BJ (cell line): ENCODE measurements around the gene NKAIN2. TPM values are rescaled to one million over a fixed set of nuclear protein-coding genes. Genes with fewer than 3 reads are reported as not detected.
"Not testable (repeated sequence)": the region's sequence is repeated elsewhere in the genome, so short reads cannot be mapped to it uniquely, and the experiment has no call there.

Experiments
- CTCF ChIA-PET: fragments of 350-600 bp; formaldehyde crosslinking; extraction: SDS; loops from one replicate; lab custom pipeline; 2021; ENCODE audit warnings: antibody characterized with exemption, inconsistent platforms; lab: Yijun Ruan, JAX
- POLR2A ChIA-PET: fragments of 300-600 bp; sonication (Branson Sonifier 250); formaldehyde crosslinking; extraction: SDS; loops from one replicate; lab custom pipeline; 2021; ENCODE audit warnings: antibody characterized with exemption; lab: Charles Lee
- DNase-seq: peaks from one replicate; pipeline ENCODE4 v3.0.0-alpha.2; 2011; ENCODE audit warnings: low read depth
- H3K27me3 ChIP-seq: 2 replicates; pipeline ENCODE4 v1.6.0; 2011; ENCODE audit warnings: low read length; ENCODE audit not compliant: control insufficient read depth, insufficient read depth
- H3K36me3 ChIP-seq: 2 replicates; pipeline ENCODE4 v1.5.1; 2011; ENCODE audit warnings: low read length; ENCODE audit not compliant: control insufficient read depth, insufficient read depth
- H3K4me3 ChIP-seq: 2 replicates; pipeline ENCODE4 v1.5.1; 2011; ENCODE audit warnings: low read depth, mild to moderate bottlenecking, control low read depth, low read length
- polyA plus RNA-seq: library from polyadenylated mRNA; depleted of rRNA; stranded (reverse); fragments of >200 nt; gene quantifications from 2 replicates; pipeline ENCODE4 v1.2.3, GENCODE V29; 2011
- TF ChIP-seq, protein P1 (sequence below): IDR thresholded peaks from 2 replicates; pipeline ENCODE4 v1.5.1; 2011; ENCODE audit warnings: low read depth, mild to moderate bottlenecking, control low read depth, inconsistent platforms, low read length, moderate library complexity; ENCODE audit not compliant: insufficient read depth

NKAIN2 gene
- polyA plus RNA-seq, 1 experiment, result not detected

DNA sequence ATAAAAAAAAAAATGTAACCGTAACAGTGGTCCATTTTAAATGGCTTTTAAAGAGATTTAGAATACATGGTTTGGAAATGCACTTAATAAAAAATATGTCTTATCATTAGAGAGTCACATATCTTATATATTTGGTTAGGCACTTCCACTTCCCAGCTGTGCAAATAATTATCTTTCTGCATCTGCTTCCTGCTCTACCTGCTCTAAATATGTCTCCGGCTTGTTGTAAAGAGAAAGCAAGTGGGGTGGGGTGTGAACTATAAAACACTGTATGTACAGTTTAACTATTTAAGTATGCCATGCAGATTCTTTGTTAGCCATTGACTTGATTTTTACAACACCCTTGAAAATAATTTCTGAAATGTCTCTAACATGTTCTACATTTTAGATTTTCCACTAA is 106.3 kb downstream of the NKAIN2 start:
- TF ChIP-seq, protein P1, sequence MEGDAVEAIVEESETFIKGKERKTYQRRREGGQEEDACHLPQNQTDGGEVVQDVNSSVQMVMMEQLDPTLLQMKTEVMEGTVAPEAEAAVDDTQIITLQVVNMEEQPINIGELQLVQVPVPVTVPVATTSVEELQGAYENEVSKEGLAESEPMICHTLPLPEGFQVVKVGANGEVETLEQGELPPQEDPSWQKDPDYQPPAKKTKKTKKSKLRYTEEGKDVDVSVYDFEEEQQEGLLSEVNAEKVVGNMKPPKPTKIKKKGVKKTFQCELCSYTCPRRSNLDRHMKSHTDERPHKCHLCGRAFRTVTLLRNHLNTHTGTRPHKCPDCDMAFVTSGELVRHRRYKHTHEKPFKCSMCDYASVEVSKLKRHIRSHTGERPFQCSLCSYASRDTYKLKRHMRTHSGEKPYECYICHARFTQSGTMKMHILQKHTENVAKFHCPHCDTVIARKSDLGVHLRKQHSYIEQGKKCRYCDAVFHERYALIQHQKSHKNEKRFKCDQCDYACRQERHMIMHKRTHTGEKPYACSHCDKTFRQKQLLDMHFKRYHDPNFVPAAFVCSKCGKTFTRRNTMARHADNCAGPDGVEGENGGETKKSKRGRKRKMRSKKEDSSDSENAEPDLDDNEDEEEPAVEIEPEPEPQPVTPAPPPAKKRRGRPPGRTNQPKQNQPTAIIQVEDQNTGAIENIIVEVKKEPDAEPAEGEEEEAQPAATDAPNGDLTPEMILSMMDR, result no peak
- Histone ChIP-seq H3K4me3 (no peak overlapping the region), H3K36me3 (no peaks in the 10 kb centered on the region), H3K27me3 (no peaks in the 10 kb centered on the region)
- DNase-seq, result no peak
- ChIA-PET POLR2A (no interaction called here), CTCF (interaction anchor here (0.6 to 0.7 kb wide), 2 partner anchors 64 to 1180 kb away, joined by 3 to 5 read pairs; no protein-coding TSS in a partner anchor)

DNA sequence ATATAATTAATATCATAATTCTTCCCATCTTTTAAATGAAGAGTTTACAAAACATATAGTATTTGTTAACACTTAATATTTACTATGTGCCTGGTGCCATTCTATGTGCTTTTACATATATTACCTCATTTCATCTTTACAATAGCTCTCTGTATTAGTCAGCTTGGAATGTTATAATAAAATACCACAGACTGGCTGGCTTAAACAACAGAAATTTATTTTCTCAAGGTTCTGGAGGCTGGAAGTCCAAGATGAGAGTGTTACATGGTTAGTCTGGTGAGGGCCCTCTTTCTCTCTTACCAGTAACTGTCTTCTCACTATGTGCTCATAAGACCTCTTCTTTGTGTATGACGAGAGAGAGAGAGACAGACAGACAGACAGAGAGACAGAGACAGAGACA is 110.2 kb downstream of the NKAIN2 start:
- H3K27me3 ChIP-seq, result no peaks in the 10 kb centered on the region
- CTCF ChIA-PET, result no interaction called here
- H3K4me3 ChIP-seq, result no peak overlapping the region
- DNase-seq, result no peak
- TF ChIP-seq, protein P1, result no peak
- POLR2A ChIA-PET, result no interaction called here
- H3K36me3 ChIP-seq, result no peaks in the 10 kb centered on the region

DNA sequence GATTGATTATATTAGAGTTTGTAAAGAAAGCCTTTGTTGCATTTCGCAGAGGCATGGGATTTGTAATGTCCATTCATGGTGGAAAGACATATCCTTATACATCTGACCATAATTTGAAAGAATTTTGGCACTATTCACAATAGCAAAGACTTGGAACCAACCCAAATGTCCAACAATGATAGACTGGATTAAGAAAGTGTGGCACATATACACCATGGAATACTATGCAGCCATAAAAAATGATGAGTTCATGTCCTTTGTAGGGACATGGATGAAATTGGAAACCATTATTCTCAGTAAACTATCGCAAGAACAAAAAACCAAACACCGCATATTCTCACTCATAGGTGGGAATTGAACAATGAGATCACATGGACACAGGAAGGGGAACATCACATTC is 119.7 kb downstream of the NKAIN2 start:
- H3K36me3 ChIP-seq, CTCF ChIA-PET, H3K4me3 ChIP-seq, POLR2A ChIA-PET, DNase-seq, H3K27me3 ChIP-seq: not testable (repeated sequence)

DNA sequence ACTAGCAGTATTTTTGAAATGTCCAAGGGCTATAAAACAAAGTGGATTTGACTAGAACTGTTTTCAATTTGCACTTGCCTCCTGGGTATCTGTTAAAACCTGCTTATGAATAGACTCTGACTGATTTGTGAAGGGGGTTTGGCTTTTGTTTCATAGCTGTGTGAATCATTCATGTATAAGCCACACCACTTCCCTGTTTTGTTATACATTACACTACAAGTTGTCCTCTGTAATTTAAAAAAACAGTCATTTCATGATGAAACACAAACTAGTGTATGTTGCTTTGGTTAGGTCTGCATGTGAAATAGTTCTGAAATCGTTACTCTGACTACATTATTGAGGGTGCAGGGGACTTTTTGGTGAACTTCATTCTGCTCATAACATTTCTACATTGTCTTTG is 121.7 kb downstream of the NKAIN2 start:
- Histone ChIP-seq H3K27me3 (no peaks in the 10 kb centered on the region), H3K36me3 (no peaks in the 10 kb centered on the region), H3K4me3 (no peak overlapping the region)
- no peak for DNase-seq
- TF ChIP-seq, protein P1, result no peak
- ChIA-PET CTCF (no interaction called here), POLR2A (no interaction called here)

DNA sequence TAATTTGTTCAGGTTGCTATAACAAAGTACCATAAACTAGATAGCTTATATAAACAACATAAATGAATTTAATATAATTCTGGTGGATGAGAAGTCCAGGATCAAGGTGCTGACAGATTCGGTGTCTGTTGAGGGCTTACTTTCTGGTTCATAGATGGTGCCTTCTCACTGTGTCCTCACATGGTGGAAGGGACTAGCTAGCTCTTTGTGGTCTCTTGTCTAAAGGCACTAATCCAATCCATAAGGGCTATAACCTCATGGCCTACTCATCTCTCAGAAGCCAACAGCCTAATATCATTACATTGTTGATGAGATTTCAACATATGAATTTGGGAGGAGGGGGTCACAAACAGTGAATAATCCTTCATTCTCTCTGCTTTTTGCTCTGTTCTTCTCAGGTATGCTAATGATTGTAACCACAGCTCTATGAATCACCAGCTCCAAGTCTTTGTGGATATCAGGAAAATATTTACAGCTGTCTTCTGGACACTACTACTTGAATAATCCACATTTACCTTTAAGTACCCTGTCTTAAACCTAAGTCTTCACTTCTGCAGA is 122.3 kb downstream of the NKAIN2 start:
- H3K27me3 ChIP-seq, result no peaks in the 10 kb centered on the region
- CTCF ChIA-PET, result no interaction called here
- H3K4me3 ChIP-seq, result no peak overlapping the region
- POLR2A ChIA-PET, result no interaction called here
- DNase-seq, result no peak
- TF ChIP-seq, protein P1, result no peak
- H3K36me3 ChIP-seq, result no peaks in the 10 kb centered on the region

DNA sequence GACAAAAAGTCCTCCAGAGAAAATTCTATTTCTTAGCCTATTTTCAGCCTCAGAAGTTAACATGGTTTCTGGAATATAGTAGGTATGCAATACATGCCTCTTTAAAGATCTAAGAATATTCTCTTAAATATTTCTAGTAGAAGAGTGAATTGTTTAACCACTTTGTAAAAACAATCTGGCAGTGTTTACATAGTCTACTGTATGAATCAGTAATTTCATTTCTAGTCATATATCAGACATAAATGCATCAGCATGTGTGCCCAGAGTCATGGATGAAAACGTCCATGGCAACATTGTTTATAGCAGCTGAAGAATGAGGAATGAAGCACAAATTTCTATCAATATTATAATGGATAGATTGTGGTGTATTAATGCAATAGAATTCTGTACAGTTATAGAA is 124.9 kb downstream of the NKAIN2 start:
- H3K4me3 ChIP-seq, result no peak overlapping the region
- H3K27me3 ChIP-seq, result no peaks in the 10 kb centered on the region
- CTCF ChIA-PET, result no interaction called here
- no peaks in the 10 kb centered on the region for H3K36me3 ChIP-seq
- no peak for DNase-seq
- POLR2A ChIA-PET, result no interaction called here
- TF ChIP-seq, protein P1, result no peak
